ENCODE measurements around the gene PNPLA8.

DNA sequence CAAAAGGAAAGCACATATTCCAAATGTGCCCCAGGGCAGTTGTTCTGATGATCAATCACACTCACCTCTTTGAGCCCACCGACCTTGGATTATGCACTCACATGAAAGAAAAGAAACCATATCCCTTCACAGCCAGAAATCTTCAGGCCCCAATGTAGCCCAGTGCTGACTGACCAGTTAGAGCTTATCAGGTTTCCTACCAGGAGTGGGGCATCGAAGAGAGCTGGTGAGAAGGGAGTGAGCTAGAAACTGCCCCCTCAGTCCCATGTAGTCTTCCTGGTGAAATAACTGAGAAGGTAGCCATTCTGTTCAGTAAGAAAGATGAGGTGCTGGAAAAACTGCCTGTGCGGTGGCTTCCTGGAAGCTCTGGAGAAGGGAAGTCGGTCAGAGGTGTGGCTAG is 101.9 kb downstream of the PNPLA8 start:
- TF ChIP-seq, protein P1, sequence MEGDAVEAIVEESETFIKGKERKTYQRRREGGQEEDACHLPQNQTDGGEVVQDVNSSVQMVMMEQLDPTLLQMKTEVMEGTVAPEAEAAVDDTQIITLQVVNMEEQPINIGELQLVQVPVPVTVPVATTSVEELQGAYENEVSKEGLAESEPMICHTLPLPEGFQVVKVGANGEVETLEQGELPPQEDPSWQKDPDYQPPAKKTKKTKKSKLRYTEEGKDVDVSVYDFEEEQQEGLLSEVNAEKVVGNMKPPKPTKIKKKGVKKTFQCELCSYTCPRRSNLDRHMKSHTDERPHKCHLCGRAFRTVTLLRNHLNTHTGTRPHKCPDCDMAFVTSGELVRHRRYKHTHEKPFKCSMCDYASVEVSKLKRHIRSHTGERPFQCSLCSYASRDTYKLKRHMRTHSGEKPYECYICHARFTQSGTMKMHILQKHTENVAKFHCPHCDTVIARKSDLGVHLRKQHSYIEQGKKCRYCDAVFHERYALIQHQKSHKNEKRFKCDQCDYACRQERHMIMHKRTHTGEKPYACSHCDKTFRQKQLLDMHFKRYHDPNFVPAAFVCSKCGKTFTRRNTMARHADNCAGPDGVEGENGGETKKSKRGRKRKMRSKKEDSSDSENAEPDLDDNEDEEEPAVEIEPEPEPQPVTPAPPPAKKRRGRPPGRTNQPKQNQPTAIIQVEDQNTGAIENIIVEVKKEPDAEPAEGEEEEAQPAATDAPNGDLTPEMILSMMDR (conservative IDR thresholded peaks at IDR 0.05; ENCODE audit: low read depth, low read length), result no peak
- TF ChIP-seq EZH2 (IDR thresholded peaks at IDR 0.05; ENCODE audit: borderline replicate concordance, low read depth, low read length, poor library complexity, severe bottlenecking), result no peak

All from A673 (cell line).